GM12891 (cell line): Measurements from ENCODE around the gene PRSS27.

Experiments
- POLR2A ChIP-seq: IDR thresholded peaks from 2 replicates; pipeline ENCODE4 v1.6.1; 2011; ENCODE audit warnings: low read depth, low read length, control low read depth
- POLR2AphosphoS5 ChIP-seq: IDR thresholded peaks from 2 replicates; pipeline ENCODE4 v1.6.1; 2011; ENCODE audit warnings: low read depth, low read length, control low read depth
- POU2F2 ChIP-seq: IDR thresholded peaks from 2 replicates; pipeline ENCODE4 v1.6.1; 2011; ENCODE audit warnings: low read depth, mild to moderate bottlenecking, control low read depth, low read length, moderate library complexity
- SPI1 ChIP-seq: IDR thresholded peaks from 2 replicates; pipeline ENCODE4 v1.6.1; 2011; ENCODE audit warnings: low read depth, low read length, control low read depth

DNA sequence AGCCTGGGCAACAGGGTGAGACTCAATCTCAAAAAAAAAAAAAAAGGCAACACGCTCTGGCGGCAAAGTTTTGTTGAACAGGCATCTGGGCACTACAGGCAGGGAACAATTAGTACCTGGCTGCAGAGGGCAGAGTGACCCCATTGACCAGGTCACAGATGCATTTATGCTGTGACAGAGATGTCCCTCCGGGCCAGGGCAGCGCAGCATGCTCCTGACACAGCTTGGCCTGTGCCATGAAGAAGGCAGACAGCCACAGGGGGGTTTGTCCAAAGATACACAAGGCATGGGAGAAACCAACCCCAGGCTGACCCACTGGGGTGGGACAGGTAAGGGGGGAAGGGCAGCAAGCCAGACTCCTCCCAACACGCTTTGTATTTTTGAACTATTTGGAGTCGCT, 24.7 kb upstream of the PRSS27 start:
- TF ChIP-seq POLR2A: no peak
- TF ChIP-seq POLR2AphosphoS5: no peak
- no peak for TF ChIP-seq POU2F2
- TF ChIP-seq SPI1: no peak
